GM19025 (cell line): ENCODE measurements around the gene NRXN2.

ENCODE experiments used
- ATAC-seq: cut with Tn5 transposase; IDR thresholded peaks from one replicate; pipeline ENCODE4 v1.9.1; 2021; ENCODE audit warnings: mild to moderate bottlenecking, low read depth, moderate library complexity; ENCODE audit not compliant: unreplicated experiment

Gene NRXN2

DNA sequence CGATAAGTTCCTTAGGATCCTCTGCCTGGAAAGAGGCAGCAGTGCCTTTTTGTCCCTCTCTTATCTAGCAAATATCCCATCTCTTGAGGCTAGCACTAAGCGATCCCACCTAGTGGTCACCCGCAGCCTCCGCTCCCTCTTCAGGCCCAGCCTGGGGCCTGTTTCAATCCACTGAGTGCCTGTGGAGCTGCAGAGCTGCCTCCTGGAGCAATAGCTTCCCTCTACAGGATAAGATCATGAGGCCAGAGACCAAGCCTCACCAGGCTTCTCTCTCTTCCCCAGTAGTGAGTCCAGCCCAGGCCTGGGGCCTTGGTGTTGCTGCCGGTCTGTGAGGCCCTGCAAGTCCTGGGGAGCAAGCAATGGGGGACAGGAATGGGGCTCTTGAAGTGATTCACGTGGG is 66.1 kb downstream of the NRXN2 start:
- ATAC-seq, result no peak

DNA sequence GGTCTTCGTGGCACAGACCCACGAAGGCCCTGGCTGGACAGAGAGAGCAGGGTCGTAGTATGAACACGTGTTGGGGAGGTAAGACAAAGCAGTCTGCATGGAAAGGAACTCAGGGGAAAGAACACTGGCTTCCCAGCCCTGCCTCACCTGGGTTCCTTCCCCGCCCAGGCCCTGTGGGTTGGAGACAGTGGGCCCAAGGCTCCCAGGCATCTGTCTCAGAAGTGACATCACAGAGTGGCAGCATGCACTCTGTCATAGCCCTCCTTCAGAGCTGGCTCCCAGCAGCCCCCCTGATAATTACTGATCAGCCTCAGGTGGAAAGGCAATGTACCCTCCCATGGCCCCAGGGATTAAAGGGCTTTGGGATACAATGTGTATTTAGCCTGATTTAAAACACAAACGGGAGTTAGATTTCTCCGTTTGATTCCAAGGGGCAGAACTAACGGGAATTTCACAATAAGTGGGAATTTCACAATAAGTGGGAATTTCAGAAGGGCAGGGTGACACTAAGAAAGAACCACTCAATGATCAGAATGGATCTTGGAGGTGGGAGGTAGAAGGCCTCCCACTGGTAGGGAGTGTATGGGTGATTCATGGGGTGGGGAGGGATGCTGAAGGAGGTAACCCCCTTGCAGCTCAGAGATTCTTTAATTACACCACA is 66.9 kb downstream of the NRXN2 start:
- ATAC-seq, result no peak

DNA sequence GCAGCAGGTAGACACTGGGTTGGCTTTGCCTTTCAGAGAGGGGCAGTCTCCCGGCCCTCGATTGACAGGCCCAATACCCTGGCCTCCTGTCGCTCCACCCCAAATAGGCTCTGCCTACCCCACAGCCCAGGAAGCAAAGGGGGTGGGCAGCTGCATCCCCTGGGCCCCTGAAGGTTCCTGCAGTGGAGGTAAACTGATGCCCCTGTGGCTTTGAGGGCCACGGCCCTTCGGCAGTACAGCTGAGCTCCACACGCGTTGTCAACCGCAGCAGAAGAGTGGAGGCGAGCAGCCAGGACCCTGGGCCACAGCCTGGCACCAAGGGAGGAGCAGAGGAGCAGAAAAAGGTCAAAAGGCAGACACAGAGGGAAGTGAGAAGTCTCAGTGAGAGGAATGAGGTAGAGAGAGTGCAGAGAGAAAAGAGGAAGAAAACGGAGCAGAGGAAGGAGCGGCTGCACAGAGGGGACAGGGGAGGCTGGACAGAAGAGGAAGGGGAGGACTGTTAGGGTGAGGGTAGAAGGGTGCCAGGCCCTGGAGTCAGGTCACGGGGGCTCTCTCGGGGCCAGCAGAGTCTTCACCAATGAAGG is 67.9 kb downstream of the NRXN2 start:
- no peak for ATAC-seq

DNA sequence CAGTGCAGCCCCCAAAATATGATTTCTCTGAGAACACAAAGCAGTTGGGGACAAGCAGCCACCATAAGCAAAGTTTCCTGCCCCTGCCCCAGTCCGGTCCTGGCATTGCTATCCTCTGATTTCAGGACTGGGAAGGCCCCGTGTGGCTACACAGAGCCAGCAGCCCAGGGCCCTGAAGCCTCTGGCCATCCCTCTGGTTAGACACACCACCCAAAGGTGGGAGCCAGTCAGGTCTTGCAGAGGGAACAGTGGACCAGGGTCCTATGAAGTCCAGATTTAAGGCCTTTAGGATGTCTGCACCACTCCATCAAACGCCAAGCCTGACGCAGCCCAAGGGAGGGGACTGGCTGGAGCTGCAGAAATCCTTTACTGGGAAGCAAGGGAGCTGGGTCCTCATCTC is 68.6 kb downstream of the NRXN2 start:
- no peak for ATAC-seq

DNA sequence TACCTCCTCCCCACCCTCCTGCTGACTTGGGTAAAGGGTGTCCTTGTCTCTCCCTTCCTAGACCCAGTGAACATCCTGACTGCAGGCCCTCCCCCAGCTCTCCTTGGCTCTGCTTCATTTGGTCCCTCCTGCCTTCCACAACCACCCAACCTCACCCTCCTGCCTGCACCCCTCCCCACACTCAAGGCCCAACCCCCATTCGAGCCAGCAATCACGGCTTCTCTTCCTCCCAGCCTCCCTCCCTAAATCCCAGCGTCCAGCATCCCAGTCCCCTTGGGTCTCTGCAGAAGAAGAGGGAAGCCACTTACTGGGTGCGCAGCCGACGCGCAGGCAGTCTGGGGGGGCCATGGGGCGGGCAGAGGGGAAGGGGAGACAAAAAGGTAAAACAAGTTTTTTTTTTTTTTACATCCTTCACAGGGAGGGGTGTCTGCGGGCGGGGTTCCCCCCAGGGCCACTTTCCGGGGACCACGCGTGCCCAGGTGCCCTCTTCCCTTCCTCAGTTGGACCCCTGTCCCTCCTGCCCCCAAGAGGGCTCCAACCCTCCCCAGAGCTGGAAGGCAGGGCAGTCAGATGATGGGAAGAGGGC is 69.5 kb downstream of the NRXN2 start:
- ATAC-seq, result no peak

DNA sequence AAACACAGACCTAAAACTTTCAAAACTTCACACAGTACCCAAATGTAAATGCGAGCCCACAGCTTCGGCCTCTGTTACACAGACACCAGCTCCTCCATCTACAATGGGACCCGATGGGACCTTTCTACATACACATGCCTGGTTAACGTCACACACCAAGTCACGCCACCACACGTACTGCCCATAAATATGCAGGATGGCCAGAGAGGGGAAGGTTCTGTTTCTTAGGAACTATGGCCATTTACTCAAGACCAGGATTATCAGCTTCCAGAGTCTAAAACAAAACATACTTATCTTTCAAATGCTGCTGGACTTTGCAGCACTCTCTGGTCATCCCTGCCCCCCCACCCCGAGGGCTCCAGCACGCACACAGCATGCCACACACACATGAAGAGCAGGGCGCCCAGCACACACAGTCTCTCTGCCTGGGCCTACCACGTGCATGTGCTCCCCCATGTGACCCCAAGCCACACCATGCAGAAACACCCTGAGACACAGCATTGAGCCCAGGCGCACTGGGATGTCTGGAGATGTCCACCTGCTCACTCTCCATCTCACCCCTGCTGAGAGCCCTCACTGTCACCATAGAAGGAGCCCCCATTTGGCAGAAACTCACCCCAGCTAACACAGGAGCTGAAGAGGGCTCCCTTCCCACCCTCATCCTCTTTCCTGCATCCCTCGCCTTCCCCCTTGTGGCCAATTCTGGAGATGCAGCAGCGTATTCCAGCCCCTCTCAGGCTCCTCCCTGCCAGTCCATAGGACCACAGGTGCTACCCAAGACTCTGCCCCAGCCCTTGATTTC is 70.2 kb downstream of the NRXN2 start:
- ATAC-seq, result no peak

DNA sequence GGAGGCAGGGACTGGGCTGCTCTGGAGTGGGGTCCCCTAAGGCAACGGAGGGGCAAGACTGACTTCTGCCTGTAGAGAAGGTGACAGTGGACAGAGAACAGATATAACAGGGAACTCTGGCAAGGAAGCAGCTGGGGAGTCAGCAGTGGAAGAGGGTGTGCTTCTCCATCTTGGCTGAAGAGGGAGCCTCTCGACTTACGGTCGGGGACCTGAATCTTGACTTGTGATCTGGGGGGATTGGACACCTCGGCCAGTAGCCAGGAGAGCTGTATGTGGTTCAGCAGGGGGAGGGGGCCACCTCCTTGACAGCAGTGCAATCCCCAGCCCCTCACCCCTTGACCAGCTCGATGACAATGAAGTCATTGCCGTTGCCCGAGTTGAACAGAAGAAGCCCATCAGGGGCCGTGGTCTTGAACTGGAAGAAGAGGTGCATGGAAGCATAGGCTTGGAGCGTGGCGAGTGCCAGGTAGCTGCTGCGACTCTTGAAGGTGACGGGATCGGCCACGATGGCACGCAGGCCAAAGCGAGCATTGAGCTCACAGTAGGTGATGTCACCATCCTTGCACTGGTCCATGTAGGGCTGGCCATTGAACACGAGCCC is 72.0 kb downstream of the NRXN2 start:
- ATAC-seq, result no peak

DNA sequence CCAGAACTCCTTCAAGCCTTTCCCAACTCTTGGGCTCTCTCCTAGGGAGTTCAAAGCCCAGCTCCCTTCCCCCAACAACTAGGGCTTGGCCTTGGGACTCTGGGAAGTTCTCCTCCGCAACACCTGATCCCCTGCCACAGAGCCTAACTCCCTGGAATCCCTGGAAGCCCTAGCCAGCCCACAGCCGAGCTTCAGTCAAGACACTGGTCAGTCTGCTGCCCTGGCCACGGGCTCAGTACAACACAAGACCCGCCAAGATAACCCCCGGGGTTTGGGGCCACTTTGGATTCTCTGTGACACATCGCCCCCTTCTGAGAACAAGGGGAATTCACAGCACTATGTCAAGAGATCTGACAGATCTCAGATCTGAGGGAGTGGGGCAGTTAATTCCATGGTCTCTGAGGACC is 73.7 kb downstream of the NRXN2 start:
- ATAC-seq, result no peak

DNA sequence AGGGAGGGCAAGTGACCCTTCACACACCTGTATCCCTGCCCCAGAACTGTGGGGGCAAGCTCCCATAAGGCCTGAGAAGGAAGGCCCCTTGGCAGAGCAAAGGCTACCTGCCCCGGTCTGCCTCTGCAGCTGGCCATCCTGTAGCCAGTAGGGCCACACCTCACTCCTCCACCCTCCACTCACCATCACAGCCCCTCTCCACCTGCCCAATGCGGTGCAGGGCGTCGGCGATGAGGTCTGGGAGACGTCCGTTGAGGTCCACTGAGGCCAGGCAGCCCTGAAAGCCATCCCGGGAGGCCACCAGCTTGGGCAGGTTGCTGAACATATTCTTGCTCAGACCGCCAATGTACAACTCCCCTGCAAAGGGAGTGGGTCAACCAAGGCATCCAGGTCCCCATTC is 74.4 kb downstream of the NRXN2 start:
- no peak for ATAC-seq

DNA sequence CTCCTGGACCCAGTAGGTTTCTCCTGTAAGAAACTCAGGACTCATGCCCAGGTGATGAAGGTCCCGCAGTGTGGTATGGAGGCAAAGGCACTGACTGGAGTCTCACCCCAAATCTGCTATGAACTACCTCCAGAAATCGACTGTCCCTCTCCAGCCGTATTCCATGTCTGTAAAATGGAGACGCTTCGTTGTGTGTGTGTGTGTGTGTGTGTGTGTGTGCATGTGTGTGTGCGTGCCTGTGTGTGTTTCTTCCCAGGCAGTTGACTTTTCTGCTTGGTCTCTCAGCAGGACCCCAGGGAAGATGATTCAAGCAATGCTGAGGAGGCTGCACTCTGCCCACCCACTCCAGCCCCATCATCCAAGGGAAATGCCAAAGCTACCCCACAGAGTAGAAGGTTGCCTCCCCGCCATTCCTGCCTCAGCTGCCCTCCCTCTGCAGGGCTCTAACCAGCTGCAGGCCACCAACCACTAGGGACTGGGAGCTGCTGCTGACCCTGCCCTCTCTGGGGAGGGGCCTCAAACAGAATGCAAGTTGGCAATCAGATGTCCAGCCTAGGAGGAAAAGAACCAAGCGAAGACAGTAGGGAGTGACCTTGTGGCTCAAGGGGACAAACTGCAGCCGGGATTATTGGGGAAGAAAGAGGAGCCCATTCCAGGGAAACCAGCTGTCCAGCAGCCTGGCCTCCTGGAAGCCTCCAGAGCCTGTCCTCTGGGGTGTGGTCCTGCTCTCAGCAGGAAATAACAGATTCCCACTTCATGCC is 75.8 kb downstream of the NRXN2 start:
- ATAC-seq, result no peak

DNA sequence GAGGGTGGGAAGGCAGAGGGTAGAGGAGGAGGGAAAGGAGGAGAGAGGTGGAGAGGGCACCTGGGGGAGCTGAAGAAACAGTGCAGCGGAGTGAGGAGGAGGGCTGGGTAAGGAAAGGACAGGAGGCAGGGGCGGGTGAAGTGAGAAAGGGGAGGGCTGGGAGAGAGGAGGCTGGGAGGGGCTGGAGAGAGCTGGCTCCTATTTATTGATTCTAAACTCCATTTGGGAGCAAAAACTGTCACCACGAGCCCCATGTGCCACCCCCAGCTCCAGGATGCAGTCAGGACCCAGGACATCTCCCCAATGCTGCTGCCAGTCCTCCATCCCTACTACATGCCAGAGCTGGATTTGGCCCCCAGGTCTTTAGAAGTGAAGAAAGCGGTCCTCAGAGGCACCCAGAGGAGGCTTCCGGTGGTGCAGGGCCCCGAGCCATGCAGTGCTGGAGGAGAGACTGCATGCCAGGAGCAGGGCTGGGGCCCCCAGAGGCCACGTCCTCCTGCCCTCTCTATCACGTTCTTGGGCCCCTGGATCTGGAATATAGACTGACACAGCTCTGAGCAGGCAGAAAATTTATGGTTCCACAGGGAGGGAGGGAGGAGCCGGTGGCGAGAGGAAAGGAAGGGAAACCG is 78.2 kb downstream of the NRXN2 start:
- ATAC-seq, result no peak

DNA sequence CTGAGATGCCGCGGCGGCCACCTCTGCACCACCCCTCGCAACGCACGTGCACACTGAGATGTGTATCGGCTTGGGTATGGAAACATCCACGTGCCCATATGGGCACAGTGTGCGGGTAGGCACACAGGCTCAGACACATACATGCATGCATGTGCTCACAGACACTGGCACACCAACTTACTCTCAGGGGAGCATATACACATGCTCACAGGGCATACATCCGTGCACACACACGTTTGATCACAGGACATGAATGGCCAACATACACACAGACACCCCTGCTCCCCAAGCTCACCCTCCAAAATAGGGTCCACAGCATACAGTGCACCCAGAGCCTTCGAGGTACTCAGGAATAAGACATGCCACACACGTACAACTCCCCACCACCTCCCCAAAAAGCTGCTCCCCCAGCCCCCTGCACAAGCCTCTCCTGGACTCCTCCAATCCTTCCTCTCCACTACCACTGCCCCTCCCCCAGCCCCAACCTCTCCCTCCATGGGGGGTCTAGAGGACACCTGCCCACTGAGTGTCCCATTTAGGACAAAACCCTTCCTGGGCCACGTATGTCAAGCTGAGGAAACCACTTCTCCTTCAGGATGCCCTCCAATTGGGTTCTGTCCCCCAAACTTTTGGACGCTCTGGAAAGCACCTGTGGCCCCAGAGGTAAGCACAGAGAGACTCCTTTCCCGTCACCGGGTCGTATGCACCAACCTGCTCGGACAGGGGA is 78.9 kb downstream of the NRXN2 start:
- no peak for ATAC-seq

DNA sequence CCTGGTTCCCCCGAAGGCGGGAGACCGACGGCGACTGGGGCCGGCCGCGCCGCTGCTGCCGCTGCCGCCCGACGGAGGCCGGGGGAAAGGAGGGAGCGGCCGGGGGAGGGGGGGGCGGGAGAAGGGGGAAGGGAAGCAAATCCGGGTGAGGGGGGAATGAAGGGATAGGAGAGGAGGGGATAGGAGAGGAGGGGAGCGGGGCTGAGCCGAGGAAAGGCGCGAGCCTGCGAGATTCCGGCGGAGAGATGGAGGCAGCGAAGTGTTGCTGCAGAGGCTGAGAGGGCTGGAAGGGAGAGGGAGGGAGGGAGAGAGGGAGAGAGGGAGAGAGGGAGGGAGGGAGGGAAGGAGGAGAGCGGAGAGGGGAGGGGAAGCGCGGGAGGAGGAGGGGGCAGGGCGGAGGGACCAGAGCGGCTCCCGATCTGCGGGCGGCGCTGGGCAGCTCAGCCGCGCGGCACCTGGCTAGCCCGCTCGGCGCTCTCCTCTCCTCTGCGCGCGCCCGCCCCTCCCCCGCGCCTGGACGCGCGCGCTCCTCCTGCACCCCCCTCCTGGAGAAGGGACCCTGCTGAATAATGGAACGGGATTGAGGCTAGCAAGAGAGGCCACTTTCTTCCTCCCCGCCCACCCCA is 79.6 kb downstream of the NRXN2 start:
- ATAC-seq, result no peak

DNA sequence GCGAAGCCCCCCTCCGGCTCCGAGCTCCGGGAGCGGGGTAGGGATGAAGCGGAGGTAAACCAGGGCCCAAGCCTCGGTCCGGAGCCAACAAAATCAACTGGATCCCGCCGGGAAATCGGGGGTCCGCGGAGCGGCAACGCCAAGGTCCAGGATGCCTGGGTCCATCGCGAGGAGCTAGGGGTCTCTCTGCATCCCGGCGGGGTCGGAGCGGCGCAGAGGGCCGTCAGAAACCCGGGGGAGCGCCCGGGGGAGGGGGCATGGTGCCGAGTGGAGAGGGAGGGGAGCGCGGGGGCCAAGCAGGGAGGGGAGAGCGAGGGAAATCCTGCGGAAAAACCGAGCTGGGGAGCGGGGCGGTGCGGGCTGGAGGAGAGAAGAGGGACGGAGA is 80.1 kb downstream of the NRXN2 start:
- no peak for ATAC-seq

DNA sequence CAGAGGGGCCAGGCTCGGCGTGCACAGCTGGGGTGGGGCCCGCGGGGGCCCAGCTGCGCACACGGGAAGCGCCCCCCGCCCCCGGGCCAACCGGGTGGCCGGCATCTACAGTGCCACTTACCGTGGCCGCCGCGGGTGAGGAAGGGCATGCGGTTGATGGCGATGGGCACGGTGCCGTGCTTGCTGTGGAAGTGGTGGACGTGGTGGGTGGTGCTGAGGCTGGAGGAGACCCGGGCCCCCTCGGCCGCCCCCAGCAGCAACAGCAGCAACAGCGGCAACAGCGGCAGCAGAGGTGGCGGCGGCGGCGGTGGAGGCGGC is 80.6 kb downstream of the NRXN2 start:
- ATAC-seq, result no peak

DNA sequence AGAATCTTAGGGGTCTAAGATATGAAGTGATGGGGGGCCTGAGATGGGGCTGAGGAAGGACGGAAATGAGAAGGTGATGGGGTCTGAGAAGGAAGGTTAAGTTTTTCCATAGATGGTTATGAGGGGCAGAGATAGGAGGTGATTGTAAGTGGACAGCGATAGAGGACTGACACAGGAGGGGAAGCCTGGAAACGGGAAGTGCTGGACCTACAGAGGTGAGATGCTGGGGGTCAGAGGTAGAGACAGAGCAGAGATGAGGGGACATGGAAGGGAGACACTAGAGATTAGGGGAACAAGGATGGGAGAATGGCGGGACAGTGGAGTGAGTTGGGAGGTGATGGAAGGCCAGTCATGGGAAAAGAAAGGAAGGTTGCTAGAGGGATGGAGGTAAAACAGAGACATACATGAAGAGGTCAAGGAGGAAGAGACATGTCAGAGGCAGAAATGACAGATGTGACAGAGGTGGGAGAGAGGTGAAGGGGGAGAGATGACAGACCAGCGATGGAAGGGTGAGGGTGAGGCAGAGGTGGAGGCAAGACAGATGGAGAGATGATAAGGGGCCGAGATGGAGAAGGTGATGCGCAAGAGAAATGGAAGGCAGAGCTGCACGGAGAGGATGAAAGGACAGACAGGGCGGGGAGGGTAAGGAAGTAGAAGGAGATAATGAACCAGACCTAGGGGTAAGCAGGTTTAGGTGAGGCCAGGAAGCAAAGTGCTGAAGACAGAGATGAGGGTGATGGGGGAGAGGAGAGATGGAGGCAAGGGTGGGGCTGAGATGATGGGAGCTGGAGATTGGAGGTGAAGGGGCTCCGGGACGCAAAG is 81.2 kb downstream of the NRXN2 start:
- no peak for ATAC-seq

DNA sequence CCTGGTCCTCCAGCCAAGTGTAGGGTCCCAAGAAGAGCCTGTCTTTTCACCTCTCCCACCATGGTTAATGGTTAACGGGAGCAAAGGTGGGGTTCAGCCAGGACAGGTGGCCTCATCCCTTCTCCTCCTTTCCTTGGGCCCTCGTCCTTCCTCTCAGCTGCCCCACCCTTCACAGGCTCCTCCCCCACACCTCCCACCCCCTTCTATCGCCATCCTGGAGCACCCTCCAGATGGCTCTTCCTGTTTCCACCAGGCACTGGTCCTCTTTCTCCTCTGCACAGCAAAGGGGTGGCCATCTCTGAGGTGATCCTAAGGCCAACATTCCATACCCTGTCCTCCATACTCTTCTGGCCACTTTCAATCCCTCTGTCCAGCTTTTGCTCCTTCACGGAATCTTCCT is 83.1 kb downstream of the NRXN2 start:
- no peak for ATAC-seq

DNA sequence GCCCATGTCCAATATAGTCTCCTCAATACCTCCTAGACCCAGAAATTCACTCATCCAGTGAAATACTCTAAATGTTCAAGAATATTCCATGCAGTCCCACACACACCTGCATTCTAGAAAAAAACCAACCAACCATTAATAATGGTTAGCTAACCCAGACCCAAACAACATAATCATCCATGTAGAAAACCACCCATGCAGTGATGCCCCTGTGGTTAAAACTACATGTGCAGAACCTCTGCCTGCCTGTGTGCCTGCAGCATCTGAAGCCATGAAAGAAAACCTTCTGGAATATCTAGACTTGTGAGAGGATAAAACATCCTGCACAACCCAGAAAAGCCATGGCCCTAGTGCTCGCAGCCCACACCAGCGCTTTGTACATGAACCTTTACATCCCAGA is 84.2 kb downstream of the NRXN2 start:
- ATAC-seq, result no peak
